ENCODE data around the gene SLC9A9. TPM values are rescaled to one million over a fixed set of nuclear protein-coding genes. Genes with fewer than 3 reads are reported as not detected.

The SLC9A9 gene
- total and polyA plus RNA-seq, 2 of the 8 experiments (the other 6 are each of a cell fraction or from before 2014, with no cell fraction given): 0.48 to 1.1 TPM

DNA sequence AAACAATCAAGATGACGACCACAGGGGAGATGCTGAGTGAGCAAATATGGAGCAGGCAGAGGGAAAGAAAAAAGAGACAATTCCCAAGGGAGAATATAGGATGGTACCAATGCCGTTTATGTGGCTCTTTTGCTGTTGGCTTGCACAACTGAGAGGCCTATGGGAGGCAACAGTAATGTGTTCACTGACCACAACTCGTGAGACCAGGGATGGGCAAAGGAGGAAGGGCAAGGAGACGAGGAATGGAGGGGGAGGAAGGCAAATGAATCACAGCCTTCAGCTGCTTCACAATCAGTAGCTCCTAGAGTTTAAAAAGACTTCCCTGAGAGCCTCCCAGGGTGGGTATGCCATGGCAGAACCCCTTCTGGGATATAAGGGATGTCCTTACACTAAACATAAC, 131.5 kb downstream of the SLC9A9 start:
- Histone ChIP-seq H4K91ac (replicated peaks; ENCODE audit: insufficient read length, low read length) (no peak overlapping the region), H2AFZ (ENCODE audit: low read length) (no peak overlapping the region), H4K20me1 (replicated peaks in 1 of 2; ENCODE audit: control insufficient read depth in 1 of 2, insufficient read depth in 2 of 2, low read length in 2 of 2) (no peaks in the 10 kb centered on the region), H3K23me2 (ENCODE audit: low read depth, low read length) (no peaks in the 10 kb centered on the region), H2BK5ac (ENCODE audit: low read depth, low read length) (no peak overlapping the region), H3K4me1 (replicated peaks in 1 of 4; ENCODE audit: control insufficient read depth in 3 of 4, insufficient read depth in 4 of 4, low read length in 3 of 4) (no peaks in the 10 kb centered on the region), H2BK20ac (ENCODE audit: low read length) (no peak overlapping the region), H2BK120ac (replicated peaks; ENCODE audit: low read depth, low read length) (no peak overlapping the region), H3K36me3 (ENCODE audit: control insufficient read depth in 2 of 4, insufficient read depth in 4 of 4, low read length in 3 of 4) (no peaks in the 10 kb centered on the region), H2BK15ac (ENCODE audit: low read length) (no peak overlapping the region), H3K18ac (ENCODE audit: extremely low read depth, low read length) (no peak overlapping the region), H2BK12ac (ENCODE audit: low read depth, low read length) (no peak overlapping the region), H3K4ac (replicated peaks; ENCODE audit: insufficient read length, low read depth, low read length) (no peak overlapping the region), H3K79me2 (ENCODE audit: control insufficient read depth in 1 of 2, insufficient read depth in 2 of 2, low read length in 2 of 2) (no peaks in the 10 kb centered on the region), H3K4me2 (ENCODE audit: insufficient read depth in 1 of 2, low read depth in 2 of 2, low read length in 2 of 2) (no peak overlapping the region), H3K9me3 (ENCODE audit: insufficient read depth in 2 of 2, low read depth in 1 of 2, low read length in 1 of 2) (no peaks in the 10 kb centered on the region), H3K14ac (ENCODE audit: insufficient read length) (no peak overlapping the region), H3K4me3 (ENCODE audit: extremely low read depth in 1 of 4, insufficient read depth in 2 of 4, low read depth in 3 of 4, low read length in 4 of 4) (no peak overlapping the region), H3K23ac (ENCODE audit: insufficient read length) (no peak overlapping the region), H3K27ac (ENCODE audit: low read depth, low read length) (no peak overlapping the region), H4K5ac (ENCODE audit: insufficient read length, low read depth, low read length) (no peak overlapping the region), H3K27me3 (replicated peaks in 1 of 4; ENCODE audit: control insufficient read depth in 3 of 4, extremely low read depth in 1 of 4, insufficient read depth in 3 of 4, low read length in 3 of 4) (no peaks in the 10 kb centered on the region), H2AK5ac (ENCODE audit: low read depth, low read length) (no peak overlapping the region), H3K79me1 (ENCODE audit: low read depth, low read length) (no peaks in the 10 kb centered on the region), H3K56ac (replicated peaks; ENCODE audit: insufficient read length, low read depth, low read length) (no peak overlapping the region), H3K9ac (replicated peaks in 1 of 4; ENCODE audit: extremely low read depth in 1 of 4, low read depth in 3 of 4, low read length in 3 of 4) (no peak overlapping the region), H4K8ac (ENCODE audit: extremely low read depth, insufficient read depth, low read length) (no peak overlapping the region)
- TF ChIP-seq RBBP5 (IDR thresholded peaks at IDR 0.05; ENCODE audit: borderline replicate concordance, low read depth, low read length): no peak
- no peak for TF ChIP-seq NRF1 (IDR thresholded peaks at IDR 0.05; ENCODE audit: low read depth, low read length)
- no peak for TF ChIP-seq FOSL1 (IDR thresholded peaks at IDR 0.05; ENCODE audit: insufficient read depth, low read depth, low read length)
- TF ChIP-seq ASH2L (IDR thresholded peaks at IDR 0.05; ENCODE audit: low read length): no peak
- WGBS, 2 experiments (ENCODE audit: extremely low coverage in 1 of 2, insufficient coverage in 1 of 2, insufficient read length in 1 of 2, insufficient replicate concordance in 2 of 2, low coverage in 1 of 2, low lambda C conversion rate in 2 of 2, missing lambda C conversion rate in 1 of 2): 82% methylated on average over 4 of the region's 4 CpGs; no CpG with 5 or more reads in 1 of the 2 experiments
- FAIRE-seq (no peak), DNase-seq (ENCODE audit: low read depth in 1 of 2, low spot score in 2 of 2) (no peak)
- POLR2A ChIA-PET (ENCODE audit: partially characterized antibody): no interaction called here
- CTCF ChIA-PET (ENCODE audit: partially characterized antibody): interaction anchor here (1.3 to 2.2 kb wide), 3 partner anchors 11 to 42 kb away, joined by 3 to 5 read pairs (median 5); no protein-coding TSS in a partner anchor
